K562 (cell line): Measurements from ENCODE around the gene SHISA7. TPM values are rescaled to one million over a fixed set of nuclear protein-coding genes. Genes with fewer than 3 reads are reported as not detected.

Experiments
- ATAC-seq: fragments of 200-7000 bp; cut with Tn5 transposase; 3 replicates; pipeline ENCODE4 v1.9.1; 2020; ENCODE audit warnings: moderate library complexity
- BruUV-seq: library from RNA; stranded (reverse); fragments of 400-500 nt; replicated peaks from 2 replicates; lab custom pipeline; 2021; lab: Mats Ljungman, UMichigan
- CTCF ChIA-PET: fragments of 300-600 bp; formaldehyde crosslinking; extraction: SDS; loops from one replicate; lab custom pipeline; 2021; ENCODE audit warnings: low intra/inter-chr PET ratio; lab: Yijun Ruan, JAX
- POLR2A ChIA-PET: fragments of 300-600, 350-650 bp; sonication (Branson Sonifier 250); formaldehyde crosslinking; extraction: SDS; loops from one replicate; lab custom pipeline; 2021; ENCODE audit warnings: antibody characterized with exemption, inconsistent platforms; lab: Yijun Ruan, JAX
- DNase-seq, 4 experiments: peaks; one replicate each; pipeline versions ENCODE4 v3.0.0 to v3.0.0-alpha.2; 2011 to 2018; ENCODE audit warnings: low spot score in 3 of 4, mixed read lengths in 3 of 4; ENCODE audit errors: extremely low read depth in 1 of 4
- FAIRE-seq: peaks from 2 replicates; lab custom pipeline; 2011; peaks lifted over from hg19 to GRCh38; lab: Jason Lieb, UNC
- H2AFZ ChIP-seq: 2 replicates; pipeline ENCODE4 v1.6.0; 2011; ENCODE audit warnings: low read depth, low read length, control low read depth, inconsistent platforms
- H3K27ac ChIP-seq: fragments of 200-600 bp; 3 replicates; pipeline ENCODE4 v1.8.0; 2011; ENCODE audit warnings: low read depth, mild to moderate bottlenecking, control low read depth, inconsistent platforms, low read length, moderate library complexity, mixed read lengths; ENCODE audit errors: extremely low read depth
- H3K27me3 ChIP-seq, 2 experiments: fragments of 300-600 bp in 1 of 2; 2 replicates in 1 of 2; 3 replicates in 1 of 2; pipeline versions ENCODE4 v1.6.0 to v1.8.0; 2011; ENCODE audit warnings: inconsistent platforms in 2 of 2, low read length in 2 of 2, mild to moderate bottlenecking in 1 of 2, mixed read lengths in 1 of 2, moderate library complexity in 1 of 2; ENCODE audit not compliant: control insufficient read depth in 2 of 2, insufficient read depth in 2 of 2
- H3K36me3 ChIP-seq: fragments of 300-600 bp; 3 replicates; pipeline ENCODE4 v1.8.0; 2011; ENCODE audit warnings: mild to moderate bottlenecking, low read length, inconsistent platforms; ENCODE audit not compliant: control insufficient read depth, insufficient read depth
- H3K4me1 ChIP-seq, 2 experiments: fragments of 200-600 bp in 1 of 2; replicated peaks in 1 of 2; 2 replicates in 1 of 2; 3 replicates in 1 of 2; pipeline versions ENCODE4 v1.5.1 to v1.8.0; 2011; ENCODE audit warnings: inconsistent platforms in 2 of 2, low read length in 2 of 2, mild to moderate bottlenecking in 1 of 2, mixed read lengths in 1 of 2, moderate library complexity in 1 of 2; ENCODE audit not compliant: control insufficient read depth in 2 of 2, insufficient read depth in 2 of 2
- H3K4me2 ChIP-seq: 2 replicates; pipeline ENCODE4 v1.6.1; 2011; ENCODE audit warnings: low read length, control low read depth, inconsistent platforms, mixed read lengths; ENCODE audit not compliant: insufficient read depth
- H3K4me3 ChIP-seq: fragments of 200-600 bp; sonication (generic), shearing (Covaris generic); 2 replicates; pipeline ENCODE4 v1.5.1; 2016; ENCODE audit warnings: control low read depth, inconsistent platforms
- H3K79me2 ChIP-seq: fragments of 200-600 bp; 3 replicates; pipeline ENCODE4 v1.8.0; 2011; ENCODE audit warnings: low read length, inconsistent platforms; ENCODE audit not compliant: control insufficient read depth, insufficient read depth
- H3K9ac ChIP-seq, 2 experiments: 2 replicates each; pipeline versions ENCODE4 v1.6.0 to v1.6.1; 2011; ENCODE audit warnings: low read depth in 2 of 2, low read length in 2 of 2, control low read depth in 1 of 2, inconsistent platforms in 1 of 2, mild to moderate bottlenecking in 1 of 2, mixed read lengths in 1 of 2; ENCODE audit not compliant: insufficient read depth in 1 of 2
- H3K9me1 ChIP-seq: one replicate; pipeline ENCODE4 v1.6.0; 2011; ENCODE audit warnings: inconsistent platforms, mild to moderate bottlenecking, low read length, moderate library complexity; ENCODE audit not compliant: control insufficient read depth, insufficient read depth
- H3K9me3 ChIP-seq: replicated peaks from 2 replicates; pipeline ENCODE4 v1.5.1; 2011; ENCODE audit warnings: low read depth, low read length, inconsistent platforms; ENCODE audit not compliant: control insufficient read depth, insufficient read depth
- H4K20me1 ChIP-seq: replicated peaks from 2 replicates; pipeline ENCODE4 v1.6.1; 2011; ENCODE audit warnings: low read length, inconsistent platforms, mixed read lengths; ENCODE audit not compliant: control insufficient read depth, insufficient read depth
- MAX ChIP-seq: sonication (generic); formaldehyde crosslinking; IDR thresholded peaks from 2 replicates; pipeline ENCODE4 v1.9.0; 2022; ENCODE audit warnings: mild to moderate bottlenecking, missing genetic modification reagents
- NRF1 ChIP-seq, 2 experiments: fragments of 450-650 bp; IDR thresholded peaks in 1 of 2; conservative IDR thresholded peaks in 1 of 2; 2 replicates each; pipeline ENCODE4 v1.6.1; 2014; ENCODE audit warnings: mild to moderate bottlenecking in 2 of 2
- POLR2G ChIP-seq: fragments of 200-400 bp; formaldehyde crosslinking; IDR thresholded peaks from 2 replicates; pipeline ENCODE4 v1.6.1; 2017; ENCODE audit warnings: low read depth, mild to moderate bottlenecking, antibody characterized with exemption, low read length, moderate library complexity
- WGBS: fragments of 100-300 bp; shearing (Covaris generic); methylation state at CpG from one replicate; pipeline ENCODE4 v1.1.6; 2016; ENCODE audit warnings: low coverage, mixed read lengths; ENCODE audit not compliant: insufficient coverage; ENCODE audit errors: missing lambda C conversion rate; 5-methylcytosine and 5-hydroxymethylcytosine counted together
- in situ Hi-C: fragments of 300-500 bp; cut with MboI; formaldehyde crosslinking; loops from 4 replicates; pipeline ENCODE4 v1.15.0; 2018; ENCODE audit warnings: inconsistent platforms, mixed read lengths
- intact Hi-C: fragments of 100-400 bp; cut with micrococcal nuclease; formaldehyde crosslinking; loops from 2 replicates; pipeline ENCODE4 v1.14.2; 2022
- polyA plus RNA-seq, 8 experiments: library from polyadenylated mRNA; depleted of rRNA in 4 of 8; stranded (reverse) in 5 of 8; unstranded in 3 of 8; fragments of >200 nt; fragmentation: Nextera tagmentation in 2 of 8; fragmentation: Illumina TruSeq in 1 of 8; extraction: Ambion mirVana in 2 of 8; extraction: Trizol in 1 of 8; gene quantifications; 2 replicates each; pipeline versions ENCODE4 v1.2.1 to v1.2.3, GENCODE V29; 2011 to 2014; ENCODE audit warnings: inconsistent platforms in 1 of 8, missing spikeins in 1 of 8
- total RNA-seq, 7 experiments: library from RNA; depleted of rRNA in 6 of 7; stranded (reverse); fragments of >200 nt in 6 of 7; fragmentation: Illumina TruSeq in 2 of 7; extraction: Trizol in 2 of 7; gene quantifications; 2 replicates each; pipeline versions ENCODE4 v1.2.1 to v1.2.3, GENCODE V29; 2011 to 2021; ENCODE audit warnings: low replicate concordance in 1 of 7

SHISA7 gene
- total and polyA plus RNA-seq, 9 of the 15 experiments (the other 6 are each of a cell fraction or from before 2014, with no cell fraction given): 0.01 to 0.40 (median 0.07) TPM

GRCh38 chr19:55491546-55492360 is 48.7 kb upstream of the SHISA7 start:
- TF ChIP-seq NRF1 (conservative IDR thresholded peaks at IDR 0.05 in 1 of 2, IDR thresholded peaks at IDR 0.05 in 1 of 2) (no peak), POLR2G (0 out of 2 replicates have a peak, but pooled peaks have one; percentile 23), MAX (CRISPR knock-in tag) (peak; percentile 19; the same call in 1 of the 2 replicates)
- FAIRE-seq (no peak), ATAC-seq (peak; percentile 11; the same call in 2 of the 3 replicates), DNase-seq (no peak)
- intact Hi-C loops: no loop called here
- in situ Hi-C loops: no loop called here
- ChIA-PET CTCF (no interaction called here), POLR2A (interaction anchor here (0.9 to 2.3 kb wide), 4 partner anchors 7 to 25 kb away, joined by 4 to 5 read pairs (median 5); no protein-coding TSS in a partner anchor)
- no peaks in the 10 kb centered on the region for H3K9me3 ChIP-seq
- peak overlapping the region in 1 of 2 experiments; percentile 64; a peak in 1 of 4 replicates for H3K9ac ChIP-seq
- no peaks in the 10 kb centered on the region for H3K79me2 ChIP-seq
- no peak overlapping the region for H2AFZ ChIP-seq
- no TSS peak for BruUV-seq
- H3K27me3 ChIP-seq: peaks cover 0 to 4% of the 10 kb centered on the region in 2 experiments; a peak in 1 of 5 replicates
- no peak overlapping the region for H3K4me2 ChIP-seq
- no peaks in the 10 kb centered on the region for H3K9me1 ChIP-seq
- H3K27ac ChIP-seq: no peak overlapping the region
- no peaks in the 10 kb centered on the region for H3K36me3 ChIP-seq
- peaks cover 25 to 69% of the 10 kb centered on the region in 2 experiments for H3K4me1 ChIP-seq
- 20% methylated on average over 17 of the region's 24 CpGs for WGBS
- no peak overlapping the region for H3K4me3 ChIP-seq
- H4K20me1 ChIP-seq: no peaks in the 10 kb centered on the region
